Measurements from ENCODE around the gene VGLL1.

VGLL1 gene

DNA sequence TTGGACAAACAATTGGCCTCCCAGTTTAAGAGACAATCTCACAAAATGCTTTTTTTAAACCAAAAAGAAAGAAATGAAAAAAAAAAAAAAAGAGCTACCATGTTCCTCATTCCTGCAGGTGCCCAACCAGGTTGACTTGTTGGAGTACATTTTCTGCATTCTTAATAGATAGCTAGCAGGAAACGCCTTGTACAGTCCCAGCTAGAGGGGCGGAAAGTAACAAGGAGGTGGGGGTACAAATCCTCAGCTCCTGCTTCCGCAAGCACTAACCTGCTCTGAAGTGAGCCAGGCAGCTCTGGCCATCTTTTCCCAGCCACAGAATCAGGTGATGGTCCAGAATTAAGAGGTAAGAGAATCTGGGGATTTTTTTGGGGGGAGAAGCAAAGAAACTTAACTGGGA lies at the start of gene VGLL1:
TSS of gene VGLL1 (plus strand) at position 265 of the 400 bp plus-strand sequence. CDS start 3,806 bp downstream, outside the sequence.
- no peak for DNase-seq (ENCODE audit: low spot score)

GRCh38 chrX:136487647-136488046 lies 44.4 kb upstream of the VGLL1 start, which contains the start of gene BRS3:
Gene BRS3 (plus strand): TSS chrX:136487947. CDS start chrX:136488115, 168 bp downstream.
- no peak for DNase-seq (ENCODE audit: low spot score)

DNA sequence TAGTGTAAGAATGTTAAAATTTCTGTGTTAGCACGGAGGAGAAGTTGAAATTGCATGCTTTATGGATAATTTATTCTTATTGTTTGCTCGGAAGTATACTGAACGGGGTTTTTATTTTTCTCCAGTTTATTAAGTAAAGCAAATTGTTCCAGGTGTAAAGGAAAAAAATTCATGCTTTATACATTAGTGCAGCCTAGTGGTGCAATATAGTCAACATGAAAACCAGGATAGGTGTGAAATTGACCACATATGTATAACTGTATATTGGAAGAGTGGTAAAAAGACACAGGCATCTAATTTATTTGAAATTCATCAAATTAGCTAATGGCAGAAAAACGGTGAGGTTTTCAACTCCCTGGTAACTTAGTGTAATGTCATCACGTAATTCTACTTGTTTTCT lies 43.3 kb upstream of the VGLL1 start:
- DNase-seq (ENCODE audit: low spot score), result no peak

GRCh38 chrX:136491832-136492231 lies 40.2 kb upstream of the VGLL1 start:
- no peak for DNase-seq (ENCODE audit: low spot score)

DNA sequence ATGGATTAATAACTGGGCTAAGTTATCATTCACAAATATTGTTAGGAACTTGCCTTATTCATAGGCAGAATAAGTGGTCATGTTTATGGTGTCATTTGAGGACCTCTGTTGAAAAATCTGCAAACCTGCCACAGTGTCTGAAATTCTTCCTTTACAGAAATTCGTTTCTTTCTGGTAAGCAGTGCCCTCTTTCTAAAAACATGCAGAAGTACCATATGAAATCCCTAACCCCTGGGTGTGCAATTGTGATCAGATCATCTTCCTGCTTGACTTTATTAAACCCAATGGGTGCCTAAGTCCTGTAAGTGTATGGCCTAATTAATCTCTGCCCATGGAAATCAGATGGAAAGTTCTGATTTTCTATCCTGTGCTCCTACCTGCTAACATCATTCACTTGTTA lies 39.0 kb upstream of the VGLL1 start:
- no peak for DNase-seq (ENCODE audit: low spot score)

DNA sequence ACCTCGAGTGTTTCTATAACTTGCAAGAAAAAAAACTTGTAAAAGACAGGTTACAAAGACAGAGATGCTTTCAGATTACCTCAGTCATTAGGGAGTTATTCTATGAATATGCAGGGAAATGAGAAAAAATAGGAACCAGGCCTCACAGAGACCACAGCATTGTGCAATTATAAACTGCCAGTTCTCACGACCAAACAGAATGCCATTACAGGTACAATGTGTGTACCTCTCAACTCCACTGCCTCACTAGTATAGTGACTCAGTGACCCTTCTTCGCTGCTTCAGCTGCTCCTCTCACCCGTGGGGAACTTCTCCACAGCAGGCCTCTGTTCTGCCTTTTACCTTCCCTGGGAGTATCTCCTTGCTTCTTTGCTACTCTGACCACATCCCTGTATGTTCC lies 37.0 kb upstream of the VGLL1 start:
- DNase-seq (ENCODE audit: low spot score), result no peak

DNA sequence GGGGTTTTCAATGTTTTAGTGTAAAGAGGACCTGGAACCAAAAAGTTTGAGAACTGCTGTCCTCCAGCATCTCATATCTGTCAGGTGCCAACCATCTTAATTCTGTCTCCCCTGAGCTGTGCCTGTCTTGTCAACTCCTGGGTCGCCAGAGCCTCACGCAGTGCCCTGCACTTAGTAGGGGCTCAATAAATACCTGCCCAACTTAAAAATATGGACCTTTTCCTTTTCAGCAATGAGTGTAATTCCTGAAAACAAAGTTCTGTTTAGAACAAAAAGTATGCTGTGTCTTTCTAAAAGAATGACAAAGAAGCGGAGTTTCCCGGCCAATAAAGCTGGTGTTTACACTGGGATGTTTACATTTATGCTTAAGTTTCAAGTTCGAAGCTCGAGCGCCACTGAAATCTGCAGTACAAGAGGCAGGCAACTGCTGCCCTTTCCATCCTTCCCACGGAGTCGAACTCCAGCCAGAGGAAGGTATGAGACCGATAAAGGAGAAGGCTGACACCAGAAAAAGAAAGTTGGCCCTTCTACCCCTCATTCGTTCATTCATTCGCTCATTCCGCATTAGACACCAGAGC lies 35.7 kb upstream of the VGLL1 start:
- DNase-seq (ENCODE audit: low spot score), result no peak

DNA sequence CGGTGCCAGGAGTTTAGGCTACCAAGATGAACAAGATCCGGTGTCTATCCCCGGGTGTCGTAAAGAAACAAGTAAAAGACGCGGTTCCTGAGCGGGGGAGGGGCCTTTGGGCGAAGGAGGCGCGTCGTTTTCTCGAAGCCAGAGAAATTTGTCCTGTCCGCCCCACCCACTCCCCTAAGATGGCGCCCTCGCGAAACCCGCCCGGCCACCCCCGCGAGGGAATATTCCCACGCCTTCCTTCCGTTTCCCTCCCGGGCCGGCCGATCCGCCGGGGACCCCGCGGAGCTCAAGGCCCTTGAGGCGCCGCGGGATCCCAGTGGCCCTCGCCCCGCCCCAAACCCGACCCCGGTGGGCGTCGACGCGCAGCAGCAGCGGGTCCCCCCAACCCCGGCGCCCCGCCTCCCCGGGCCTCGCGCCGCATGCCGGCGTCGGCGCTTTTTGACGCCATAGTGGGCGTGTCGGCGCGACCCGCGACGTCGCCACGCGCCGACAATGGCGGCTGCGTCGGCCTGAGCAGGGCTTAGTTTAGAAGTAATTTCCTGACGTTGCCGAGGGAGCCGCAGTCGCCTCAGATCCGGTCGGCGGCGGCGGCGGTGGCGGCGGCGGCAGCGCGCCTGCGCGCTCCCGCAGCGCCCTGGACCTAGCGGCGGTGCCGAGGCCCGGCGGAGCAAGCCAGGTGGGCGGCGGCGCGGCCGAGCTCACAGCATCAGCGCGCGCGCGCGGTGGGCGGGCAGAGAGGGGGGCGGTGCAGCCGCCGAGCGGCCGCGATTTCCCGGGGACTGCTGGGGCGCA lies 35.1 kb upstream of the VGLL1 start:
- peak; percentile 89 for DNase-seq (ENCODE audit: low spot score)

DNA sequence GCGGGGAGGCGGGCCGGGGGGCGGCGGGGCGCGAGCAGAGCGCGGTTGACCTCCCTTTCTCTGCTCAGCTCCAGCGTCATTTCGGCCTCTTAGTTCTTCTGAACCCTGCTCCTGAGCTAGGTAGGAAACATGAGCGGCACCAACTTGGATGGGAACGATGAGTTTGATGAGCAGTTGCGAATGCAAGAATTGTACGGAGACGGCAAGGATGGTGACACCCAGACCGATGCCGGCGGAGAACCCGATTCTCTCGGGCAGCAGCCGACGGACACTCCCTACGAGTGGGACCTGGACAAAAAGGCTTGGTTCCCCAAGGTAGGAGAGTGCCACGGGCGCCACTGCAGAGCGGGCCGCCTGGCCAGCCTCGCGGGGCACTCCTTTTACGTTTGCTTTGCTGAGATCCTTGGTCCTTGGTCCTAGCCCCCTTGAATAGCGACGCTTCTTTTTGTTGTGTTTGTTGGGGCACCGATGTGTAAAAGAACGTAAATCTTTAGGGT lies 34.4 kb upstream of the VGLL1 start, which contains the start of gene HTATSF1:
TSS of gene HTATSF1 (plus strand) at position 37 of the 497 bp plus-strand sequence. CDS start at position 130, 93 bp downstream.
- DNase-seq (ENCODE audit: low spot score), result no peak

DNA sequence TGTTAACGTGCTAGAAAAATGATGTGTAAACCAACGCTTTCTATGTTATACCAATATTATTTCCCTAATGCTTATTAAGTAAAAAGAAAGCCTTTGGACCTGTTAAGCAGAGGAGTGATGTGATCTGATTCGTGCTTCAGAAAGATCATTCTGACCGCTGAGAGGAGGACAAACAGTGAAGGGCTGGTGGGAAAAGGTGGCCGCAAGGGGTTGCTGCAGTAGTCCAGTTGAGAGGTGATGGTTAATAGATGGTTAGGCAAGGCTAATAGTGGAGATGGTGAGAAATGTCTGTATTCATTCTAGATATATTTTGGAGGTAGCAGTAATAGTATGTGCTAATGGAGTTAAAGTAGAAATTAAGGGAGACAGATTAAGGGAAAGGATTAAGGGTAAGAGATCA lies 12.9 kb upstream of the VGLL1 start:
- DNase-seq (ENCODE audit: low spot score), result no peak

- no peak for DNase-seq (ENCODE audit: low spot score)
Observed at GRCh38 chrX:136523770-136524169, 8.2 kb upstream of the VGLL1 start.

- no peak for DNase-seq (ENCODE audit: low spot score)
Observed at GRCh38 chrX:136525738-136526606, 6.0 kb upstream of the VGLL1 start.

DNA sequence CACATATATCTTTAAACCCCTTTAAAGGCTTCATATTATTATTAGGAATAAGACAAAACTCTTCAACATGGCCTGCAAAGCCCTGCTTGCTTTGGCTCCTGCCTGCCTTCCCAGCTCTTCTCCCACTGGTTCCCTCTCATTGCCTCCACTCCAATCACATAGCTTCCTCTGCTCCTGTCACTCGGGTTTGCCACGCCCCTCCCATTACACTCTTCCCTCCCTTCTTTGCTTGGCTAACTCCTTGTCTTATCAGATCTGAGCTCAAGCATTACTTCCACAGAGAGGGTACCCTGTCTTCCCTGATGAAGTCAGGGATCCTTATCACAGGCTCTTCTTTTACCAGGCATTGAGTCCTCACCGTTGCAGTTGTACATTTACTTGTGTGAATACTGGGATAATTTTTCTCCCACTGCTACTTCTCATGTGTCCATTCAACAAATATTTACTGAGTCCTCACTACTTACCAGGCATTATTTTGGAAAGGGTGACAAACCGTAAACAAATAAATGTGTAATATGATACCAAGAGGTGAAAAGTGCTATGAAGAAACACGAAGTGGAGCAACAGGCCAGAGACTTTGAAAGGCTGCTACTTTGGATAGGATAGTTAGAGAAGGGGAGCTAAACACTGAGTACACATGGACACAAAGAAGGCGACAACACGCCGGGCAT lies 3.2 kb upstream of the VGLL1 start:
- DNase-seq (ENCODE audit: low spot score), result peak; percentile 9

DNA sequence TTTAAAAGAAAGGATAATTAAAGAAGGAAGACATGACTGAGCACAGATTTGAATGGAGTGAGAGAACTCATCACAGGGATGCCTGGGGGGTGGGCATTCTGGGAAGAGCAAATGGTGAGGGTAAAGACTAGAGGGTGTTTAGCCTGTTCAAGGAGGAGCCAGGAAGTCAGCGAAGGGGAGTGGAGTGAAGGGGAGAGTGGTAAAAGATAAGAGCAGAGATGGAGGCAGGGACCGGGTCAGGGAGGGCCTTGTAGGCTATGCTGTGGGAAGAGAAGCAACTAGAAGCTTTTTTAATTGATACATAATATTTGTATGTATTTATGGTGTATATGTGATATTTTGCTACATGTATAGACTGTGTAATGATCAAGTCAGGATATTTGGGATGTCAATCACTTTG lies 2.2 kb upstream of the VGLL1 start:
- no peak for DNase-seq (ENCODE audit: low spot score)

DNA sequence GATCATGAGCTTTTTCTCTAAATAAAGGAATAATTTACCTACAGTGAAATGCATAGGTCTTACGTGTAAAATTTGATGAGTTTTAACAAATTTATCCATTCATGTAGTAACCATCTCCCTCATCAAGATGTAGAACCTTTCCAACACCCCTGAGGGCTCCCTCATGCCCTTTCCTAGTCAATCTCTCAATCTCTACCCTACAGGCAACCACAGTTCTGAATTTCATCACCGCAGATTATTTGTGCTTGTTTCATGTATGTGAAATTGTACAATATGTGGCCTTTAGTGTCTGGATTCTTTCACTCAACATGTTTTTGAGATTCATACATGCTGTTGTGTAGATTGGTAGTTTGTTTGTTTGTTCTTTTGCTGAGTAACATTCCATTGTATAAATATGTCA lies 2.1 kb downstream of the VGLL1 start:
- DNase-seq (ENCODE audit: low spot score), result no peak

GRCh38 chrX:136538811-136539210 lies 6.8 kb downstream of the VGLL1 start:
- no peak for DNase-seq (ENCODE audit: low spot score)

GRCh38 chrX:136540226-136540625 lies 8.2 kb downstream of the VGLL1 start:
- no peak for DNase-seq (ENCODE audit: low spot score)

GRCh38 chrX:136541294-136541693 lies 9.3 kb downstream of the VGLL1 start:
- DNase-seq (ENCODE audit: low spot score), result no peak

- DNase-seq (ENCODE audit: low spot score), result no peak
Observed at GRCh38 chrX:136542281-136542680, 10.3 kb downstream of the VGLL1 start.

DNA sequence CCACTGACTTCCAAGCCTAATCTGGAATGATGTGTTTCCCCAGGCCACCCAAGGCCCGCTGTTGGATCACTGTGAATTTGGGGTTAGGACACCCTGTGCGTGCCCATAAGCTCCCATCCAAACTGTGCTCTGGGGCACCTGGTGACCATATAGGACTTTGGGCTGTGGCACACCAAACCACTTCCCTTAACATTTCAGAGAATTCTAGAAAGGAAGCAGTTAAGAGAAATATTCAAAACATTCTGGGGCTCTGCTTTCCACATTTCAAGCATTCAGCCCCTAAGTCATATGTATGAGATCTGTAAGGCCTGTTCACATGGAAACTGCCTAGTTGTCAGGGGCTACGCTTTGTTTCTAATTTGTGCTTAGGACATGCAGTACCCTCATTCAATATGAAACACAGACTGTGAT lies 14.4 kb downstream of the VGLL1 start:
- no peak for DNase-seq (ENCODE audit: low spot score)

GRCh38 chrX:136549226-136549625 lies 17.2 kb downstream of the VGLL1 start:
- no peak for DNase-seq (ENCODE audit: low spot score)

DNA sequence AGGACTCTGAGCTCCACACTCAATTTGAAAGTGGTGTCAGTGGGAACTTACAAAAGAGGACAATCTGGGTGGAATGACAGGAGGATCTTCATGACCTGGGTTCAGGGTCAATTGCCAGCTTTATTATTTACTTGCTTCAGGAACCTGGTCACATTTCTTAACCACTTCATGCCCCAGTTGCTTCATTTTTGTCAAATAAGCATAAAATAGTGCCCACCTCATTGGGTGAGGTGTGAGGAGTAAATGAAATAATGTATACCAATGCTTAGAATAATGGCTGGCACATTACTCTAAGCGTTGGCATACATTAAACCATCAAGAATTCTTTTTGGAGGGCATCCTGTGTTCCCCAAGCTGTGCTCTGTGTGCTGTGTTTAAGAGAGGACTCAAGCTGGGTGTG lies 19.4 kb downstream of the VGLL1 start:
- no peak for DNase-seq (ENCODE audit: low spot score)

Data from NAMALWA (cell line).